DMS153 treated with DMSO at 0.1 percent for 48 hours (cell line): ENCODE measurements around the gene RNF157.
A peak's percentile ranks its signal among the peaks of the same experiment; 100 is the strongest.
"Not testable (repeated sequence)": the region's sequence is repeated elsewhere in the genome, so short reads cannot be mapped to it uniquely, and the experiment has no call there.

Experiments used
- DNase-seq: peaks from one replicate; lab custom pipeline; 2025; ENCODE audit not compliant: unreplicated experiment; lab: John Stamatoyannopoulos, UW

Gene RNF157

DNA sequence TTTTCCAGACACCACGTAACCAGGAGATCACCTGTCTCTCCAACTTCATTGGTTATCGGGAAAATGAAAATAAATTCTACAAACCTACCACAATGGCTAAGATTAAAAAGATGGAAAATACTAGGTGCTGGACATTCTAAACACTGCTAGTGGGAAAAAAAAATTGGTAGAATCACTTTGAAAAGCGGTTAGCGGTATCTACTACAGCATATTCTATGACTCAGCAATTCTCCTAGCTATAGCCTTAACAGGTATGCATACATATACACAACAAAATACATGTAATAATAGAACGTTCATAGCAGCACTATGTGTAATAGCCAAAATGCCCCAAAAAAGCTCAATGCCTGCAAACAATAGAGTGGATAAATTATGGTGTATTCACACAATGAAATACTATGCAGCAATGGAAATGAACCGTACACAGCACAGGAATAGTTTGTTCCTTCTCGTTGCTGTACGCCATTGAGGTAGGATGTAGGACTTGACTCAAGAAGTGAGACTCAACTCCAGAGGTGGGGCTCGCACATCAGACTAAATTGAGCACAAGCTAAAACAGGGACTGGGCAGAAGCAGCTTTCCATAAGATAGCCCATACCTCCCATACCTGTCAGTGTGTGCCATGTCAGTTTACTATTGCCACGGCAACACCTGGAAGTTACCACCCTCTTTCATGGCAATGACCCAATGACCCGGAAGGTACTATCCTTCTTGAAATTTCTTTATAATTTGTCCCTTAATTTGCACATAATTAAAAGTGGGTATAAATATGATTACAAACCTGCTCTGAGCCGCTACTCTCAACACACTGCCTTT, 44.8 kb downstream of the RNF157 start:
- no peak for DNase-seq

DNA sequence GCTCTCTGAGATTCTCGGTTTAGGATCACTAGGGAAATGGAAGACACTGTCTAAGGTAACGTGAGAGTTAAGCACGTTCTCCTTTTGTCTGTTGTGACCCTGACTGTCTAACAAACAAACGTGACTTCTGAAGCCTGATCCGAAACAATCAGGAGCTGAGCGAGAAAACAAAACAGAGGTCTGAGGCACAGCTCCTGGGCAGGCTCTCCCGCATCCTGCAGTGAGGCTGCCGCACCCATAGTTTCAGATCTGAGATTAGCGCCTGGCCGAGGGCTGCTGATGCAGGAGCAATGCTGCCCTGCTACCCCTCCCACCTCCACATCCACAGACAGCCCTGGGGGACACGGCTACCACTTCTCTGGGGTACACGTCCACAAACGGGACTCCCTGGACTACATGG, 46.7 kb downstream of the RNF157 start:
- no peak for DNase-seq

DNA sequence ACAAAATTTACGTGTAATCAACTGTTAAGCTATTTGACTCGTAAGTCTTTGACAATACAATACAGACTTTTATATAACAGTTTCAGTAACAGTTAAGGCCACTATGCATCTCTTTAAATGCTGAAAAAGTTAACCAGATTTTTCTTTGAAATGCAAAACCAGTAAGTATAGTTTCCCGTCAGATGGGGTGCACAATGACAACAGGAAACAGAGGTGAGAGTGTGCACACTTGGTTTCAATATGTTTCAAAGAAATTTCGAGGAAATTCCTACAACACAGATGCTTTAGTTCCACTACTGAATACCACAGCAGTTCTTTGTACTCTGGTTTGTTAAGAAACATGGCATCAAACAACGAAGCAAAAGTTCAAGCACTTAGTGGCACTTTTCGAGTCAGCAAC, 48.4 kb downstream of the RNF157 start:
- DNase-seq: no peak

DNA sequence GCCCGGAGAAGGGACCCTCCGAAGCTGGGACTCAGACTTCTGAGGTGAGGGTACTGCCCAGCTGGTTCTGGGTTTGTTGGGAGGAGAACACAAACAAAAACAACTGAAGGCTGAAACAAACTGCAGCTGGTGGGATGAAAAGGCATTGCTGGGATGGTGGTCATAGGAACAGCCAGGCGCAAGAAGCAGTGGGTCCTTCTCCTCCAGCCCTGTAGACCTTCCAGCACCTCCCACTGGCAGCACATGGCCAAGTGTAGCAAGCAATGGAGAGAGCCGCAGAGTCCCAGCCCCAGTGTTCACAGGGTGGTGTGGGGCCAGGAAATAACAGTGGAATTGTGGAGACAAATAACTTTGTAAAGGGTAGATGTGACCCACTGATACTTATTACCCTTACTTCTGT, 50.6 kb downstream of the RNF157 start:
- no peak for DNase-seq

DNA sequence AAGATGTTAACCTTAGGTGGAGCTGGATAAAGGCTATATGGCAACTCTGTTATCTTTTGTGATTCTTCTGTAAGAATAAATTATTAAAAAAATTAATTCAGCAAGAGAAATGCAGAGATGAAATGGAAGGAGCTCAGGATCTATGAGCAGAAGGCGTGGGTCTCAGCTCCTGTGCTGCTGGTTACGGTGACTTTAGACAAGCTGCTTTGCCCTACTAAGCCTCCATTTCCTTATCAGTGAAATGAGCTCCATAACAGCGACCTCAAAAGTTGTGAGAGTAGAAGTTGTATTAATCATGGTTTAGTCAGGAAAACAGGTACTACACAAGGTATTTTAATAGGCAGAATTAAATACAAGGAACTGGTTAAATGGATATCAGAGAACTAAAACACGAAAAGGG, 51.0 kb downstream of the RNF157 start:
- DNase-seq: no peak

DNA sequence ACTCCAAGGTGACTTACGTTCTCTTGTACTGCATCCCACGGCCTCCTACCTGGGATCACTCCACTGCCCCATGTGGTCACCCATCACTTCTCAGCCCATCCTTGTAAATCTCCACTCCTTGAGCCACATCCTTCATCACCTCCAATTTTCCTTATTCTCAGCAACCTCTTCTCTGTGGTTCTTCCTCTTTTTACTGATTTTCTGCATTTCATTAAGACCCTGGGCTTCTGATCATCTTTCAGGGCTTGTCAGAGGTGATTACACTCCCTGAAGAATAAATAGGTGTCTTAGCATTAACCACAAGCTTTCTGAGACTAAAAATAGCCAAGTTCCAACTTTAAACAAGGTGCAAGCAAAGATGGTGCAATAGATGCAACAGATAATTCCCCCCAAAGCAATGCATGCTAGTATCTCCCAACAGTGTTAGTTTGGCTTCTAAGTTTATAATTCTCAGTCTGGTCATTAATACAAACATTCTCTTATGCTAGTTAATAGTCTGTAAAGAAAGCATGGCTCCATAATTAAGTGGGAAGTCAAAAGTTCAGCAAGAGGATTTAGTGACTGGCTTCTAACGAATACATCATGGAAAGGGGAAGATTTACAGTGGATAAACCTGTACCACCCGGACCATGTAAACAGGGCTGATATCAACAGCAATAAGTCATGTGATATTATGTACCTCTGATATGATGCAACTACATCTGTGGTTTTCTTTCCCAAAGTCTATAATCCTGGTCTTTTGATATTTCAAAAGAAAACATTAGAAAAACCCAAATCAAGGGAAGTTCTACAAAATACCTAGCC, 51.9 kb downstream of the RNF157 start:
- no peak for DNase-seq

DNA sequence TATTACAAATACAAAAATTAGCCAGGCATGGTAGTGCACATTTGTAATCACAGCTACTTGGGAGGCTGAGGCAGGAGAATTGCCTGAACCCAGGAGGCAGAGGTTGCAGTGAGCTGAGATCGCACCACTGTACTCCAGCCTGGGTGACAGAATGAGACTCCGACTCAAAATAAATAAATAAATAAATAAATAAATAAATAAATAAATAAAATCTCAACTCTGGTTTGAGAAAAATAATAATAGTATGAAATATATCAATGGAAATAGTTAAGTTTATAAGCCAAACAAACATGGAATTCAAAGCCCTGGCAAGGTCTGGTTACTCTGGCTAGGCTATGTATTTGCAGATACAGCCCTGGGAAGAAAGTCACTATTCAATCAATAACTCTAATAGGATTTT, 53.5 kb downstream of the RNF157 start:
- DNase-seq: not testable (repeated sequence)

DNA sequence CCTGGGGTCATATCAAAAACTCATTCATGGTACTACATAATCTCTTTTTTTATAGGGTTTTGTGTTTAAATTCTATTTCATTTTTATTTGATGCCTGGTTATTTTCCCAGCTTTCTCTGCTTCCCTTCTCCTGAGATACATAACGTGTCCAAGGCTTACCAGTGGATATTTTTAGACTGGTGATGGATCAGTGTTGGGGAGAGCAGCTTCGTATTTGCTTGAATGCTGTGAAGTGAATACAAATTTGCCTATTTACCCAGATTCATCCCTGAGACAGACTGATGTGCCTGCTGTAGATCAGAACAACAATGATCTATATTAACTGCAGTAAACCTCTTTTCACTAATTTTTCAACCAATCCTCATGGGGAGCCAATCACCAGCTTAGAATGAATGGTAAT, 56.0 kb downstream of the RNF157 start:
- no peak for DNase-seq

DNA sequence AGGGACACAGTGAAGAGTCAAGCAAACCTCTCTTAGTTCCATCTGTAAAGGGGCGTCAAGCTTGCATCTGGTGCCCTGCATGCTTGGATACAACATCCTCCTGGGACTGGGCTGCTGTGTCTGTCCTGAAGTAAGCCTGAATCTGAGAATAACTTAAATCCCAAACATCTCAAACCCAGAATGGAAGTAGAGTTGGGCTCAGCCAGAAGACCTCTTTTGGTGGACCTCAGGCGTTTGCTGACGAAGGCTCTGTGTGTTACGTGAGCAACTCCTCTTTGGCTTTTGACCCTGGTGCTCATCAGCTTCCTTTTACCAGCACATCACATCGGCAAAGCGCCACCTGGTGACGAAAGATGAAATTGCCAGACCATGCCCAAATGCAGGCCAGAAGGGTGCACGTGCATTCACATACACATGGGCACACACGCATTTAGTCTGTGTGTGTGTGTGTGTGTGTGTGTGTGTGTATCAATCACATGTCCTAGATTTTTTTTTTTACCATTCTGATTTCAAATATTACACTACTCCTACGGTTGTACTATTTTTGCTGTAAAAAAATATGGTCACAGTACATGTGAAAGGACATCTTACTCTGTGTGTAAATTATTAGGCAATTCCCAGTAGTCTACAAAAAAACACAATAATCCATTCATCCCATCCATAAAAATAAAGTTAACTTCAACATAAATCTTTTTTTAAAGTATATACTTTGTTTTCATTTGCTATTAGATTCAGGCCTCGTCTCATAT, 58.1 kb downstream of the RNF157 start:
- peak; percentile 70 for DNase-seq

DNA sequence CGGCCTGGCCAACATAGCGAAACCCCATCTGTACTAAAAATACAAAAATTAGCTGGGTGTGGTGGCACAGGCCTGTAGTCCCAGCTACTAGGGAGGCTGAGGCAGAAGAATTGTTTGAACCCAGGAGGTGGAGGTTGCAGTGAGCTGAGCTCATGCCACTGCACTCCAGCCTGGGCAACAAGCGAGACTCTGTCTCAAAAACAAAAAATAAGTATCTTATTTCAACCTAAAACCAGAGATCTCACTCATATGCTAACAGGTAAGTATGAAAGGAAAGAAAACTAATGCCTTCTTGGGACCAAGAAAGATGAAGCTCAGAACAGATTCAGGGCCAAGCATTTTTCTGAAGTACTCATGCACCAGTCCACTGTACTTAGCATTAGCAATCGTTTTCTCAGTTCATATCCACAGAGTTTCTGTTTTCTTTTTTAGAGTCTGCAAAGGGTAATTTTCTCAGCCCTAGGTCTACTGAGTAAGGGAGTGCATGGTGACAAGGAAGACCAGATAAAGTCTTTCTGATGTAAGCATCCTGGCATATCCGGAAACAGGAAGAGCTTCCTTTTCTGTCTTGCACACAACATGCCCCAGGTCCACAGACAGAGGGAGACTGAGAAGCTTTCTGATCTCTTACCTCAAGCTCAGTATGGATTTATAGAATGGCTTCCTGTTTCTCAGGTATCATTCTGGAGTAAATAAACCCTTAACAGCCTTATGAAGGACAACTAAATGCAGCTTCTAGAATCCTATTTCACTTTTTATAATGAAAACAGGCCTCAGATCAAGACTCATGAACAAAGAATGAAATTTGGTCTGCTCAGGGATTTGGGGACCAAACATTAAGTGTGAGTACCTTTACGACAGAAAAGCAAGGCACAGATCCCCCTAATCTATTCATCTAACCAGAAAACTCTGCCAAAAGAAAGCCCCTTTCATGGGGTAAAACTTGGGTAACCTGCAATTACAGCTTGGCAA, 60.5 kb downstream of the RNF157 start:
- DNase-seq: no peak

DNA sequence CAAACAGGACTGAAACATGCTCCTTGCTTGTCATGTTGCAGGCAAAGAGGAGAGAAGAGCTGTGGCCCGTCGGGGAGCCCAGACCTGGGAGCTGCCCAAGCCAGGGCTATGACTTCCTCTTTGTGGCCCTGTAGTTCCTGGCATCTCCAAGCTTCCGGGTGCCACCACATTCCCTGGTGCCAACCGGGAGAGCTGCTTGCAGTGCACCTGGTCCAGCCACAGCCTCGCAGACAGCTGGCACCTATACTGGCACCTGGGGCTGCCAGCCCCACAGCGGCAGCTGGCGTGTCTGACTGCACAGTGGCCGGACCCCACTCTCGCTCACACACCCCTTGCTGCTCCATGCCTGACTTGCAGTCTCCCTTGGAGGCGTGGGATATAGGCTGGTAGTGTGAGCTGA, 62.2 kb downstream of the RNF157 start:
- DNase-seq: no peak

DNA sequence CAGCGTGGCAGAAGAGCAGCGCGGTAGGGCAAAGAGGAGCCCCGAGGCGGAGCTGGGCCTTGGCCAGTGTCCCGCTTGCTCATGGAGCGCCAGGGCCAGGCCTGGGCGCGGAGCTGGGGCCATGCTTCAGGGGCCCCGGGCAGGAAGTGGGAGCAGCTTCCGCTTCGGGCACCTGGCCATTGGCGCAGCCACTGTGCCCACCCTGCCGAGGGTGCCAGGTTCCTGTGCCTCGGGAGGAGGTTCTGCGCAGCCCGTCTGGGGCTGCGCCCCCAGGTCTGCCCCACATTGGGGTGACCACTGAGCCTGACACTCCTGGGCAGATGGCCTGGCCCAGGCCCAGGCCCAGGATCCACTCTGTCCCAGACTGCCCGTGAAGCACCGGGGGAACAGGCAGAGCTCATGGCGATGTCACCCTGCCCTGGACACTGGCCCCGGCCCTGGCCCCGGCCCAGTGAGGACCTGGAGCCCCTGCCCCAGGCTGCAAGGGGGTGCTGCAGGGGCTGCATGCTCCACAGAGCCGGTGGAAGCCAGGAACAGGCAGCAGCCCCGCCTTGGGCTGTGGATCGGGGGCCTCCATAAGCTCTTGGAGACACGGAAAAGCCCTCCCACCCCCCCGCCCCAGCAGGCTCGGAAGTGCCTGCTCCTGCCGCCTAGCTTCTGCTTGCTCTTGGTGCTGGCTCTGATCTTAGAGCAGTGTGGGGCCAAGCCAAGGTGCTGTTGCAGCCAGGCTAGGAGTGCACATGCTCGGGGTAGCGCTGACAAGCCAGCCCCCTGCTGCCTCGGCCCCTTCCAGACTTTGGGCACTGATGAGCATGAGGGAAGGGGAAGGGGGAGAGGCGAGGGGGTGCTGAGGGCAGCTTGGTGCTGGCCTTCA, 63.4 kb downstream of the RNF157 start:
- DNase-seq: no peak

DNA sequence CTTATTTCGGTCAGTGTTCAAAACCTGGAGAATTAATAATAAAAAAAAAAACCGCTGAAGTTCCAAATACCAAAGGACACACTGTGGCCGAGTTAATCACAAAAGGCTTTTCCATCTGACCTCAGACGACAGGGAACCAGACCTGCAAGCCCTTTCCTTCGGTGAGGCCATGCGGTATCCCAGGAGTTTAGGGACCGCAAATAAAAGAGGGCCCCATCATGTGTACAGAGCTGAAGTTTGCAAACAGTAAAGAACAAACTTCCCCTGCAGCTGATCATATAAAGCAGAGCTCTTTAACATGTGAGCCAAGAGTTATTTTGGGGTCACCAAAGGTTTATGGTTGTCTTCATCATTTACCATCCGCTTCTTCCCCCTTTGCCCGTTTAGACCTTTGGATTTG, 66.3 kb downstream of the RNF157 start:
- no peak for DNase-seq

DNA sequence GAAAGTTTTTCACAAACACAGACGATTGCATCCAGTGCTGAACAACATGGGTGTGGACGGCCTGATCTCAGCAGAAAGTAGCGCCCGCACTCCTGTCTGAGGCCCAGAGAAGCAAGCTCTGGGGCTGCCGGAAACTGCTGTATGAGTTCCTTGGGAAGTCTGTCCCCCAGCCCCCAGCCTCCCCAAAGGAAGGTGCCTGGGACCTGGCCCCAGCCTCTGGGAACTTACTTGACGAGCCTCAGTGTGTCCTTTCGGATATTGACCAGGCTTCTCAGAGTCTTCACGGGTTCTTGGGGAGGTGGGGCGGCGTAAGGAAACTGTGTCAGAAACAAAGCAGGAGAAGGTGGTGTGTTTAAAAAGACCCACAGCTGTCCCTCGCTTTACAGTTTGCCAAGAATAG, 66.8 kb downstream of the RNF157 start:
- DNase-seq: no peak

DNA sequence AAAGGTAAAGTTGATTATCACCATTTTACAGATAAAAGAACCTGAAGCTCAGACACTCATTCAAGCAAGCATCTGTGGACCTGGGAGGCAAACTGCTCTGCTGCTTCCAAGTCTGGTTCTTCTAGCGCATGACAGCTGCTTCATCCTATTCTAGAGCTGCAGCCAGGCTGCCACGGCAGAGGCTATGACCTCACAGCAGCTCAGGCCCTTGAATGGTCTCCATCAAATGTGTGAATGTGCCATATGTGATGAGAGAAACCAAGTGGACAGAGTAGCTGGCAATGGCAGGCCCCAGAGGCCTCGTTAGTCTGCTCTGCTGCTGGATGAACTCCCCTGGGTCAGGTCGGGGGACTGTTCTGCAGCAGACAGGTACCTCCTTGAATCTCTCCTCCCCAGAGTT, 68.6 kb downstream of the RNF157 start:
- DNase-seq: no peak

DNA sequence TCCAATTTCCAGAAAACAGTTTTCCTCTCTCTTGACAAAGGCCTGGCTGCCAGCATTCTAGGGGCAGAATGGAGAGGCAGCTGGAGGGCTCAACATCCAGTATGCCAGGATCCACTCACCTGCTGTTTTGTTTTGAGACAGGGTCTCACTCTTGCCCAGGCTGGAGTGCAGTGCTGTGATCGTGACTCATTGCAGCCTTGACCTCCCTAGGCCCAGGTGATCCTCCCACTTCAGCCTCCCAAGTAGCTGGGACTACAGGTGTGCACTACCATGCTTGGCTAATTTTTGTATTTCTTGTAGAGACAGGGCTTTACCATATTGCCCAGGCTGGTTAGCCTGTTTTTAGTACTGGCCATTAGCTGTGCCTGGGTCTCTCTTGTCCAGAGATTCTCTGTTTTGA, 70.2 kb downstream of the RNF157 start:
- no peak for DNase-seq

DNA sequence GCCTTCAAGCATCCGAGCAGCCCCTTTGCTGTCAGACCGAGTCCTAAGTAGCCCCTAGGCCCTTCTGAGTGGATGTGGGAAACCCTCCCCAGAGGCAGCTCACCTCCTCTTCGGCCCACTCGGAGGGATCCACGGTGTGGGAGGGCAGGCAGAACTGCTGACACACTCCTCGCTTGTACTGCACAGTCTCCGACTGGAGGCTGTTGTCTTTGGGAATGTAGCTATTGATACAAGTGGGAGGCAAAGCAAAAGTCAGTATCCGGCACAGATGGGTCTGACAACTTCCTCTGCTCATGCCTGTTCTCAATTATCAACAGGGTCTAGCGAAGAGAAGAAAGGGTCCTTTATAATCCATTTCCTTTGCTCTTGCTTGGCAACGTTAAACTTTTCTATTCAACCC, 73.4 kb downstream of the RNF157 start:
- no peak for DNase-seq

DNA sequence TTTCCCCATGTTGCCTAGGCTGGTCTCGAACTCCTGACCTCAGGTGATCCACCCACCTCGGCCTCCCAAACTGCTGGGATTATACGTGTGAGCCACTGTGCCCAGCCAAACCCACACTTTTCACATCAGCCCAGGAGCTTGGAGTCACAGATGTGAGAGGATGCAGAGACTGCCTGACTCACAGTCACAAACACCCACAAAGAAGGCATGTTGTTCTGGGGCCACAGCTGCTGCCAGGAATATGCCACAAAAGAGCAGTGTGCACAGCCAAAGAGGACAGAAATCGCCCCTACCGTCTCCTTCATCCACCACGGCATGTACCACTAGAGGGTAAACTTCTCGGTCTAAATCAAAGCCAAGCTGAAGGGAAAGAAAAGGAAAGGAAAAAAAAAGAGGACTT, 74.1 kb downstream of the RNF157 start:
- no peak for DNase-seq

DNA sequence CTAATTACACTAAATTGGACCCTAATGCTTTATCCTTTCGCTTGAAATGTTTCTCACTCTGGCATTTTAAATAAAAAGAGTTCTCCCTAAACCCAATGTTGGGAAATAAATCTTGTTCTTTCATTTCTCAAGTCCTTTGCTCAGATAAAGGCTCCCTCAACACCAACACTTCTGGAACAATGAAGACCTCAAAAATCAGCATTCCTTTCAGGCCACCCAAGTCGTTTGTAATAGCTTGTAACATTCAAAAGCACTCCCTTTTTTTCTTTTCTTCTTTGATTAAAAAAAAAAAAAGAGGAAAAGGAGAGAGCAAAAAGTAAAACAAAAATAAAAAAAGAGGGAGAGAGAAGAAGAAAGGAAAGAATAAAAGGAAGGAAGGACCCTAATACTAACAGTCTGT, 76.0 kb downstream of the RNF157 start:
- DNase-seq: no peak

DNA sequence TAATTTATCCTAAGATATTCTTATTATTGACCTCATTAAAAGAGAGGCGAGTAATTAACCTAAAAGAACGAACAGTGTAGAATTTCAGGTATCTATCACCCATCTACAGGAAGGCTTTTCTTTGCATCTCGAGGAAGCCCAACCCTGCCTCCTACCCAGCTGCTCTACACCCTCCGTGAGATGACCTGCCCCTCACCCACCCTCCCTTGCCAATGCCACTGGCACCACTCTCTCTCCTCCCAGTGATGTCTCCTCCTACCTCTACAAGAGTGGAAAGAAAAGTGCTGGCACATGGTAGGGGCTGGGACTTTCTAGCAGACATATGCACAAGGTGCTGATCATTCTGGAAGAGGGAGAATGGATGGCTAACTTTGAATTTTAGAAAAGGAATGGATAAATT, 76.4 kb downstream of the RNF157 start:
- no peak for DNase-seq
